Ovary (tissue), 3 donors: ENCODE measurements around the gene GALNT10.

Experiments
- CTCF ChIP-seq, 3 donors: fragments of 450-650 bp in 2 of 3; fragments of 200-600 bp in 1 of 3; IDR thresholded peaks; one replicate each; pipeline versions ENCODE4 v1.5.1 to v1.8.0; 2016 to 2022; ENCODE audit warnings: antibody characterized with exemption in 3 of 3, mild to moderate bottlenecking in 1 of 3
- POLR2A ChIP-seq: fragments of 450-650 bp; IDR thresholded peaks from one replicate; pipeline ENCODE4 v1.6.1; 2017; ENCODE audit warnings: antibody characterized with exemption, mild to moderate bottlenecking, moderate library complexity
- donor health status: DM: no; HTN: no; CAD: no.

GRCh38 chr5:154205441-154206117, 15.0 kb downstream of the GALNT10 start:
- no peak for TF ChIP-seq POLR2A
- no peak for TF ChIP-seq CTCF (IDR thresholded peaks at IDR 0.05)
